NK-92 (cell line): ENCODE data around the gene IP6K3.

Experiments used
- DNase-seq: peaks from one replicate; lab custom pipeline; 2025; ENCODE audit not compliant: unreplicated experiment; lab: John Stamatoyannopoulos, UW

Gene IP6K3

GRCh38 chr6:33724102-33725023, 22.3 kb downstream of the IP6K3 start:
- DNase-seq, result no peak

- DNase-seq, result no peak
Measured at GRCh38 chr6:33723371-33724085, 23.2 kb downstream of the IP6K3 start.

- DNase-seq, result no peak
Measured at GRCh38 chr6:33722103-33722623, 24.5 kb downstream of the IP6K3 start.

- DNase-seq, result no peak
Measured at GRCh38 chr6:33721508-33721907, 25.2 kb downstream of the IP6K3 start.

- DNase-seq, result no peak
Measured at GRCh38 chr6:33720998-33721397, 25.7 kb downstream of the IP6K3 start.

- no peak for DNase-seq
Measured at GRCh38 chr6:33719326-33719987, 27.2 kb downstream of the IP6K3 start.

GRCh38 chr6:33718713-33719112, 28.0 kb downstream of the IP6K3 start:
- DNase-seq, result no peak

GRCh38 chr6:33717934-33718455, 28.7 kb downstream of the IP6K3 start:
- no peak for DNase-seq

GRCh38 chr6:33716890-33717632, 29.6 kb downstream of the IP6K3 start:
- DNase-seq, result no peak

- no peak for DNase-seq
Measured at GRCh38 chr6:33716379-33716778, 30.3 kb downstream of the IP6K3 start.

GRCh38 chr6:33714385-33715040, 32.2 kb downstream of the IP6K3 start:
- no peak for DNase-seq

- no peak for DNase-seq
Measured at GRCh38 chr6:33713786-33714185, 32.9 kb downstream of the IP6K3 start.

- no peak for DNase-seq
Measured at GRCh38 chr6:33712914-33713313, 33.8 kb downstream of the IP6K3 start.

- DNase-seq, result peak; percentile 85
Measured at GRCh38 chr6:33711140-33712129, 35.3 kb downstream of the IP6K3 start, which contains the start of gene UQCC2. TSS of gene UQCC2 (minus strand) at chr6:33711700. CDS start at chr6:33711686, 14 bp downstream.

- DNase-seq, result no peak
Measured at GRCh38 chr6:33710296-33711121, 36.2 kb downstream of the IP6K3 start.

GRCh38 chr6:33709605-33710295, 37.0 kb downstream of the IP6K3 start:
- no peak for DNase-seq

GRCh38 chr6:33708516-33709204, 38.0 kb downstream of the IP6K3 start:
- DNase-seq, result no peak
